HepG2 (cell line): ENCODE results near the gene COPA.

Source experiments
- CHD4 ChIP-seq: fragments of 200-600 bp; sonication (generic); IDR thresholded peaks from 2 replicates; pipeline ENCODE4 v1.7.0; 2017; ENCODE audit warnings: mild to moderate bottlenecking, low read length, borderline replicate concordance
- CTCF ChIP-seq: sonication (generic); formaldehyde crosslinking; IDR thresholded peaks from 2 replicates; pipeline ENCODE4 v1.5.0; 2020; ENCODE audit warnings: mild to moderate bottlenecking, missing genetic modification reagents, moderate library complexity
- EZH2 ChIP-seq: conservative IDR thresholded peaks from 2 replicates; pipeline ENCODE4 v1.6.1; 2012; ENCODE audit warnings: mild to moderate bottlenecking, low read depth, low read length, moderate library complexity
- HMGXB4 ChIP-seq, 2 experiments: sonication (generic) in 1 of 2; formaldehyde crosslinking in 1 of 2; IDR thresholded peaks; 2 replicates each; pipeline versions ENCODE4 v1.4.0 to v1.6.1; 2018 to 2020; ENCODE audit warnings: missing genetic modification reagents in 2 of 2, borderline replicate concordance in 1 of 2, low read depth in 1 of 2, mild to moderate bottlenecking in 1 of 2, missing biosample characterization in 1 of 2
- HOXA5 ChIP-seq: sonication (generic); formaldehyde crosslinking; IDR thresholded peaks from 2 replicates; pipeline ENCODE4 v1.4.0; 2020; ENCODE audit warnings: missing genetic modification reagents
- NR2C2 ChIP-seq: sonication (generic); formaldehyde crosslinking; IDR thresholded peaks from 2 replicates; pipeline ENCODE4 v1.4.0; 2020; ENCODE audit warnings: missing genetic modification reagents, mild to moderate bottlenecking, moderate library complexity, borderline replicate concordance
- PHF20 ChIP-seq: sonication (generic); formaldehyde crosslinking; IDR thresholded peaks from 2 replicates; pipeline ENCODE4 v1.5.0; 2020; ENCODE audit warnings: mild to moderate bottlenecking, missing genetic modification reagents
- SAFB2 ChIP-seq: sonication (generic); formaldehyde crosslinking; IDR thresholded peaks from 2 replicates; pipeline ENCODE4 v1.5.1; 2020; ENCODE audit warnings: missing genetic modification reagents, low read depth, mild to moderate bottlenecking, borderline replicate concordance
- TCF7L2 ChIP-seq: IDR thresholded peaks from 2 replicates; pipeline ENCODE4 v1.6.1; 2011; ENCODE audit warnings: mild to moderate bottlenecking, low read depth, low read length, moderate library complexity
- YEATS4 ChIP-seq: sonication (generic); formaldehyde crosslinking; IDR thresholded peaks from 2 replicates; pipeline ENCODE4 v1.4.0; 2020; ENCODE audit warnings: missing genetic modification reagents, borderline replicate concordance
- ZBTB2 ChIP-seq: sonication (generic); formaldehyde crosslinking; IDR thresholded peaks from 2 replicates; pipeline ENCODE4 v1.8.0; 2022; ENCODE audit warnings: low read depth, missing genetic modification reagents
- ZBTB40 ChIP-seq, 2 experiments: fragments of 450-650 bp in 1 of 2; sonication (generic) in 1 of 2; formaldehyde crosslinking in 1 of 2; IDR thresholded peaks; 2 replicates each; pipeline versions ENCODE4 v1.6.1 to v1.8.0; 2016 to 2022; ENCODE audit warnings: antibody characterized with exemption in 1 of 2, mild to moderate bottlenecking in 1 of 2, missing genetic modification reagents in 1 of 2
- ZBTB8A ChIP-seq: sonication (generic); formaldehyde crosslinking; IDR thresholded peaks from 2 replicates; pipeline ENCODE4 v1.4.0; 2020; ENCODE audit warnings: mild to moderate bottlenecking, low read depth, missing genetic modification reagents, borderline replicate concordance
- ZNF232 ChIP-seq: sonication (generic); formaldehyde crosslinking; IDR thresholded peaks from 2 replicates; pipeline ENCODE4 v1.4.0; 2020; ENCODE audit warnings: missing genetic modification reagents, borderline replicate concordance

- TF ChIP-seq ZBTB8A = no peak
- no peak for TF ChIP-seq HMGXB4 (CRISPR knock-in tag; IDR thresholded peaks at IDR 0.05; ENCODE audit: borderline replicate concordance in 1 of 2, low read depth in 1 of 2)
- no peak for TF ChIP-seq CHD4
- no peak for TF ChIP-seq HOXA5 (CRISPR knock-in tag)
- TF ChIP-seq TCF7L2 = no peak
- no peak for TF ChIP-seq ZBTB40 (IDR thresholded peaks at IDR 0.05)
- no peak for TF ChIP-seq ZBTB40 (CRISPR knock-in tag; IDR thresholded peaks at IDR 0.05)
- TF ChIP-seq ZNF232 = no peak
- no peak for TF ChIP-seq CTCF (CRISPR knock-in tag)
- TF ChIP-seq EZH2 = no peak
- no peak for TF ChIP-seq ZBTB2 (CRISPR knock-in tag)
- no peak for TF ChIP-seq NR2C2 (CRISPR knock-in tag)
- TF ChIP-seq YEATS4 (CRISPR knock-in tag) = no peak
- TF ChIP-seq PHF20 = no peak
- TF ChIP-seq SAFB2 (CRISPR knock-in tag) = no peak
Measured at GRCh38 chr1:160255781-160256300, 87.2 kb downstream of the COPA start.
